Measurements from ENCODE around the gene SKIC2. TPM values are rescaled to one million over a fixed set of nuclear protein-coding genes. Genes with fewer than 3 reads are reported as not detected.
"Not testable (repeated sequence)": the region's sequence is repeated elsewhere in the genome, so short reads cannot be mapped to it uniquely, and the experiment has no call there.

The SKIC2 gene
- total RNA-seq, result 42.1 and 46.3 TPM in 2 replicates

DNA sequence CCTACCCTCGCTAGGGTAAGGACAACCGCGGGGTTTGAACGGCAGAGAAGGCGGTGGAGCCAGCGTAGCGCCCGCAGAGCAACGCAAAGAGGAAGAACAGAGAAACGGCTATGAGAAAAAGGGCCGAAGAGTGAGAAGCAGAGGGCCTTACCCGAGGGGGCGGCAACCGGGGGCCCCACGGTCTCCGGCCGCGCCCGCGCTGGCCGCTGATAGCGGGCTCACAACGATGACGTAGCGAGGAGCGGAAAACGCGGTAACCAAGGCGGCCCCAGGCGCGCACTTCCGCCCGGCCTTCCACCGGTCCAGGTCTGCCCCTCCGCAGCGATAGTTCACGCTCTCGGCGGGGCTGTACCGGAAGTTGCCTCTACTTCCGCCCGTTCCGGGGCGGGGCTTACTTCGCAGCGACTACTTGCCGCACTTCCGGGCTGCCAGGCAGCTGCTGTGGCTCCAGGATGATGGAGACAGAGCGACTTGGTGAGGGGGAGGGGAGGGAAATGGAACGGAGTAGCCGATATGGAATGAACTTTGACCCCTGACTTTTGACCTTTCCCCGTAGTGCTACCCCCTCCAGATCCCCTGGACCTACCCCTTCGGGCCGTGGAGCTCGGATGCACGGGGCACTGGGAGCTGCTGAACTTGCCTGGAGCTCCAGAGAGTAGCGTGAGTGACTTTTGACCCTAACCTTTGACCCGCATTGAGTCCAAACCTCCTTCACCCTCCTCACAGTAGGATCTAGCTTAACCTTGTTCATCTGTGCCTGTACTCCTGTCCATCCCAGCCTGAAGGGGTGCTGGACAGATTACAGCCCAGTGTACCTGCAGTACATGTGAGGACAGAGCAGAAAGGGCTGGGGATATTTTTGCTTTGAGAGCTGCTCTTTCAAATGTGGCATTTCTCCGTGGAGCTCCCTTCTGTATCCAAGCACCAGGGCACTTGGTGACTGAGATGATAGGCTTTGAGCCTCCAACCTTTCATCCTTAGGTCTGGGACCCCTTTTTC lies at the start of gene SKIC2, which contains the start of gene NELFE:
Gene SKIC2, plus strand, starts transcription at position 435 of the 999 bp plus-strand sequence. Its CDS starts 18 bp downstream, at position 453.
Gene NELFE, minus strand, starts transcription at position 231 of the 999 bp plus-strand sequence. CDS start 525 bp downstream, outside the sequence.
- peak; percentile 65 for DNase-seq (ENCODE audit: extremely low read depth, low read depth, low spot score)

DNA sequence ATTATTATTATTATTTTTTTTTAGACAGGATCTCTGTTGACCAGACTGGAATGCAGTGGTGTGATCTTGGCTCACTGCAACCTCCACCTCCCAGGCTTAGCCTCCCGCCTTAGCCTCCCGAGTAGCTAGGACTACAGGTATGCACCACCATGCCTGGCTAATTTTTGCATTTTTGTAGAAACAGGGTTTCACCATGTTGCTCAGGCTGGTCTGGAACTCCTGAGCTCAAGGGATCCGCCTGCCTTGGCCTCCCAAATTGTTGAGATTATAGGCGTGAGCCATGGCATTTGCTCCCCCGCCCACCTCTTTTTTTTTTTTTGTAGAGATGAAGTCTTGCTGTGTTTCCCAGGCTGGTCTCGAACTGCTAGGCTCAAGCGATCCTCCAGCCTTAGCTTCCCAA lies 49.7 kb upstream of the SKIC2 start:
- DNase-seq (ENCODE audit: extremely low read depth, low read depth, low spot score), result not testable (repeated sequence)

DNA sequence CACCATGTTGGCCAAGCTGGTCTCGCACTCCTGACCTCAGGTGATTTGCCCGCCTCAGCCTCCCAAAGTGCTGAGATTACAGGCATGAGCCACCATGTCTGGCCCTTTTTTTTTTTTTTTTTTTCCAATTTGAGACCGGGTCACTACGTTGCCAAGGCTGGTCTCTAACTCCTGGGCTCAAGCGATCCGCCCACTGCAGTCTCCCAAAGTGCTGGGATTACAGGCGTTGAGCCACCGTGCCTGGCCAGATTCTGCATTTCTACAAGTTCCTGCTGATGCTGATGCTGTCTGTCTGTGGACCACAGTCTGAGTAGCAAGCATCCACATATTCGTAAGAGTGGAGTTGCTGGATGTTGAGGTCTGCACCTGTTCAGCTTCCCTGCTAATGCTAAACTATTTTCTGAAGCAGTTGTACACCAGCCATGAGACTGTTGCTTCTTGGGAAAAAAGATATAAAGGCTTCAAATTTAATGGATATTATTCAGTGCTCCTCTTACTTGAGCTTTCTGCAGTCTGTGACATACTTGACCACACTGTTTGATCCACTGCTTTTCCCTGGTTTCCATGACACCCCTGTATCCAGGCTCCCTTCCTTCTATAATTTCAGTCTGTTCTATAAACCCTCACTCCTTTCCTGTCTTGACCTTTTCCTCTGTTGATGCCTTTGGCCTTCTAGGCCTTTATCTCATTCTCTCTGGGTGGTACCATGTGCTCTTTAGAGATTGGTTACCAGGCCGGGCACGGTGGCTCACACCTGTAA lies 47.0 kb upstream of the SKIC2 start:
- no peak for DNase-seq (ENCODE audit: extremely low read depth, low read depth, low spot score)

DNA sequence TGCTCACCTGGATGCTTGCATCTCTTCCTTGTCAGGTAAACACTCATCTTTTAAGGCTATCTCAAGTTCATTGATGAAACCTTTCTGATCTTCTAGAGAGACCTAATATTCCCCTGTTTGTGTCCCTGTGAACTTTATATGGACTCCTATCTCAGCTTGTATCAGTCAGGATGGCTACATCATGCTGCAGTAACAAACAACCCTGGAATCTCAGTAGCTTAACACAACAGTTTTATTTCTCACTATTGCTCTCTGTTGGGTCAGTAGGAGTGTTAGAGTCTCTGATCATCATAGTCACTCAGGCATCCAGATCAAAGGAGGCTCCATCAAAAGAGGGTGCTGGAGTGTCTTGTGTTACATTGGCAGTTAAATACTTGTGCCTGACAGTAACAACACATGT lies 43.6 kb upstream of the SKIC2 start:
- DNase-seq (ENCODE audit: extremely low read depth, low read depth, low spot score), result no peak

DNA sequence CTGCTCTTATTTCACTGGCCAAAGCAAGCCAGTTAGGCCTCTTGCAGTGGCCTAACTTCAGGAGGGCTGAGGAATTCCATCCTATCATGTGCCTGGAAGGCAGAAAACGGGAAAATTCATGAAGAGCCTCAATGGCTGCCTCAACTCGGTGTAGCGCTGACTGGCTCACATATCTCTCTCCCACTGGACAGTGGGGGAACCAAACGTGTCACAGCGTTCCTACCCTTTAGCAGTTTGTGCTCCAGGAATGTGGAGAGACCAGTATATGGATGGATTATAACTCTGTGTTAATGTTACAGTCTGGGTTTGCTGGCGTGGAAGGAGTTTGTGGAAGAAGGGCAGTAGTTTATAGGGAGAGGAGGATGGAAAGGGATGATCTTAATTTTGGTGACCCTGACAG lies 43.2 kb upstream of the SKIC2 start:
- DNase-seq (ENCODE audit: extremely low read depth, low read depth, low spot score), result no peak

DNA sequence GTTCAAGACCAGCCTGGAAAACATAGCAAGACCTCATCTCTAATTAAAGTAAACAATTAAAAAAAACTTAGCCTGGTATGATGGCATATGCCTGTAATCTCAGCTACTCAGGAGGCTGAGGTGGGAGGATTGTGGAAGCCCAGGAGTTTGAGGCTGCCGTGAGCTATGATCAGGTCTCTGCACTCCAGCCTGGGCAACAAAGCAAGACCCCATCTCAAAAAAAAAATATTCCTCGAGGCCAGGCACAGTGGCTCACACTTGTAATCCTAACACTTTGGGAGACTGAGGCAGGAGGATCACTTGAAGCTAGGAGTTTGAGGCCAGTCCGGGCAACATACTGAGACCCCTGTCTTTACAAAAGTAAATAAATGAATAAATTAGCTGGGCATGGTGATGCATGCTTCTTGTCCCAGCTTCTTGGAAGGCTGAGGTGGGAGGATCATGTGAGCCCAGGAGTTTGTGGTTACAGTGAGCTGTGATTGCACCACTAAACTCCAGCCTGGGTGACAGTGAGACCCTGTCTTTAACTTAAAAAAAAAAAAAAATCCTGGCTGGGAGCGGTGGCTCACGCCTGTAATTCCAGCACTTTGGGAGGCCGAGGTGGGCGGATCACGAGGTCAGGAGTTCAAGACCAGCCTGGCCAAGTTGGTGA lies 40.8 kb upstream of the SKIC2 start:
- DNase-seq (ENCODE audit: extremely low read depth, low read depth, low spot score), result no peak

DNA sequence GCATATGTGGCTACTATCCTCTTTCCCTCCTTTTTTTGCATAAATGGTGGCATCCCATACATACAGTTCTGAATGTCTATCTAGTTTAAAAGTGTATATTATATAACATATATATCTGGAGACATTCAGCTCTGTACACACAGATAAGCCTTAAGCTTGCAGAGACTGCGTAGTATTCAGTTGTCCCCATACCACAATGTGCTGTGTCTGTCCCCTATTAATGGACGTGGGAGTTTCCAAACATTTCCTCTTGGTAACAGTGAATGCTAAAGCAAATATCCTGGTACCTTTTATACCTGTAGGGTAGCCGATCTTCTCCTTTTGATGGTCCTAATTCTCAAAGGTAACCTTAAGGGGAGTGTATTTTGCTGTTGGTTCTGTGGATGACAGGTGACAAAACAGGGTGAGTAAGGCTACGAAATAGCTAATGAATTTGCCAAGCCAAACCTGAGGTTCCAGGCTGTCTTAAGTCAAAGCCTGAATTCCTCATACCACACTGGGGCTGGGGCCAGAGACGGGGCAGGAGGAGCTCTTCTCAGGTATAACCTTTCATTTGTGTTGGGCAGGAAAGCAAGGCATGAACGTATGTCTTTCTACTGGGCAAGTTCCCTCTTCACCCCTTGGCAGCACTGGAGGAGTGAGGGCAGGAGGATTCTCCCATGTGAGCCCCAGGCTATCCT lies 39.2 kb upstream of the SKIC2 start:
- no peak for DNase-seq (ENCODE audit: extremely low read depth, low read depth, low spot score)

DNA sequence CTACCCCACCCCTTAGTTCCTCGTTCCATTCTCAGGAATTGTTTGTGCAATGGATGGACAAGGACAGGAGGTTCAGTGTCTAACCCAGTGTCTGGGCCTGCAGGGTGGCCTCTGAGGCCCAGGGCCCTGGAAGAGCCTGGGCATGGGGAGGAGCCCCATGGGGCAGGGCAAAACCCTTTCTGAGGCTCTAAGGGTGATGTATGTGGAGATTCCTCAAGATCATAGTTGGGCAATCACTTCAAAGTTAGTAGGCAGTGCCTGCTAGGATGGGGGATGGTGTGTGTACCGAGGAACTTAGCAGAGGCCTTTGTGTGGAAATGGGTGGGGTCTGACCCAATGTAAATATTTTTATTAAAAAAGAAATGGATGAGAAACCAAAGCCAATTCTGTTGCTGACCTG lies 38.2 kb upstream of the SKIC2 start:
- no peak for DNase-seq (ENCODE audit: extremely low read depth, low read depth, low spot score)

DNA sequence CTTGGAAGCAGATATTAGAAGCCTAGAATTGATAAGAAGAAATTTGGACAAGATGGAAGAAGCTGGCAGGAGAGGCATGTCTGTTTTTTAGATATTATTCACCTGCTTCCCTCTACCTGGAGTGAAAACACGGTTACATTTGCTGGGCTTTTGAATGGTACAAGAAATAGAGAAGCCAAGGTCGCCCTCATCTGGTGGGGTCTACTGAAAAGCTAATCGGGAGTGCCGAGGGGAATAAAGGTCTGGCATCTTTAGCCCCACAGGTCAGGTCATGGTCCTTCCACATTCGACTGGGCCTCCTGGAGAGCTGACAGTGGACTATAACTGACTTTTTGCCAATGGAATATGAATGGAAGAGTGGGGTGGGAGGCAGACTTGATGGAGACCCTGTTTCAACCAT lies 36.0 kb upstream of the SKIC2 start:
- DNase-seq (ENCODE audit: extremely low read depth, low read depth, low spot score), result no peak

DNA sequence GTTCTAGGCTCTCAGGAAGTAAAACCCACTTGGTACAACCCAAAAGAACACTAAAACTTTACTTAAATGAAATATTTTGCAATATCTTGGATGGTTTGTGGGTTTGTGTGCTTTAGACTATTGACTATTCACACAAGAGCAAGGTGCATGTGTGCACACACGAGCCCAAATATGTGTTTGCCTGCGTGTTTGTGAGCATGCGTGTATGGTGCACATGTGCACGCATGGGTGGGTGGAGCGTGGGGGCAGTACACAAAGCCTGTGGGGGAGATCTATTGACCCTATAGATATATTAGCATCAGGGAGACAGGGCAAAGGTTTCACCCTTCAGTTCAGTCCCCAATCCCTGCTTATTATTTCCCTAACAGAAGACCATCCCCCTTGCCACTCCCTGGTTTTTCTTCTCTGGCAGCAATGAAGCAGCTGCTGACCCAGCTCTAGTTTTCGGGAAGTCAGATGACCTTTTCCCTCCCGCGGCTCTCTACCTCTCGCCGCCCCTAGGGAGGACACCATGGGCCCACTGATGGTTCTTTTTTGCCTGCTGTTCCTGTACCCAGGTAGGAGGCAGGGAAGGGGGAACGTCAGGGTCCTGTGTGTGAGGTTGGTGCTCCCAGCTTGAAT lies 31.6 kb upstream of the SKIC2 start, which contains the start of gene C2:
Gene C2, plus strand, starts transcription at position 476 of the 621 bp plus-strand sequence. Its CDS starts 36 bp downstream, at position 512.
- DNase-seq (ENCODE audit: extremely low read depth, low read depth, low spot score), result no peak

DNA sequence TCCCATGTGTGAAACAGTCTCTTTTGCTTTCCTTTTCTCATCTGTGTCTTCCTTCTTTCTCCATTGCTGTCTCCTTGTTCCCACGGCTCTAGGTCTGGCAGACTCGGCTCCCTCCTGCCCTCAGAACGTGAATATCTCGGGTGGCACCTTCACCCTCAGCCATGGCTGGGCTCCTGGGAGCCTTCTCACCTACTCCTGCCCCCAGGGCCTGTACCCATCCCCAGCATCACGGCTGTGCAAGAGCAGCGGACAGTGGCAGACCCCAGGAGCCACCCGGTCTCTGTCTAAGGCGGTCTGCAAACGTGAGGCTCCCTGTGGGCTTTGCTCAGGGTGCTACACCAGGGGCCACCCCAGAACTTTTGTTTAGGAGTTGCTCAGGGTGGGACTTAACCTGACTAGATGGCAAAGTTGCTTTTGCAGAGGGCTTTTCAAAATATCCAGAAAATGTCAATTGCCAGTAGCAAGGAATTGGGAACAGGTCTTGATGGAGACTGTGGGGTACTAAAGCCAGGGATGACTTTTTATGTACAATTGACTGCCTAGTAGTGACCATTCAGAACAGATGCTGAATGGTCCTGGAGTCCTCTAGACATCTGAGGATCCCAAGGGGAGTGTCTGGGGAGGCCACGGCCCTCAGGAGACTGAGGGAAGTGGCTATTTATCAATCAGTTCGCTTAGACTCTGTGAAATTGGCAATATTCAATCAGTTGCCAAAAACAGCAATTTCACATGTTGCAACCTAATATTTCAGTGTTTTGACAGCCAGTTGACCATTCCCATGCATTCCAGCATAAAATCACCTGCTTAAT lies 30.9 kb upstream of the SKIC2 start:
- no peak for DNase-seq (ENCODE audit: extremely low read depth, low read depth, low spot score)

DNA sequence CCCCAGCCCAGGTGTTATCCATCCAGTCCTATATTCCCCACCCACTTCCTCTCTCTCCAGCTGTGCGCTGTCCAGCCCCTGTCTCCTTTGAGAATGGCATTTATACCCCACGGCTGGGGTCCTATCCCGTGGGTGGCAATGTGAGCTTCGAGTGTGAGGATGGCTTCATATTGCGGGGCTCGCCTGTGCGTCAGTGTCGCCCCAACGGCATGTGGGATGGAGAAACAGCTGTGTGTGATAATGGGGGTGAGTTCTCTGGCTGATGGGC lies 30.4 kb upstream of the SKIC2 start:
- DNase-seq (ENCODE audit: extremely low read depth, low read depth, low spot score), result no peak

DNA sequence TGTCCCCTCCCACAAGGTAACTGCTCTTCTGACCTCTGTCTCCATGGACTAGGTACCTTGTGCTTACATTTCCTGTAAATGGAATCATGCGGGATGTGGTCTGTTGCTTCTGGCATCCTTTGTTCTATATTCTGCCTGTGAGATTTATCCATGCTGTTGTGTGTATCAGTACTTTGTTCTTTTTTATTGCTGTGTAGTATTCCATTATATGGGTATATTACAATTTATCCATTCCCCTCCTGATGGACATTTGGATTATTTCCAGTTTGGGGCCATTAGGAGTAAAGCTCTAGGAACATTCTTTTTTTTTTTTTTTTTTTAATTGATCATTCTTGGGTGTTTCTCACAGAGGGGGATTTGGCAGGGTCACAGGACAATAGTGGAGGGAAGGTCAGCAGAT lies 28.0 kb upstream of the SKIC2 start:
- no peak for DNase-seq (ENCODE audit: extremely low read depth, low read depth, low spot score)

DNA sequence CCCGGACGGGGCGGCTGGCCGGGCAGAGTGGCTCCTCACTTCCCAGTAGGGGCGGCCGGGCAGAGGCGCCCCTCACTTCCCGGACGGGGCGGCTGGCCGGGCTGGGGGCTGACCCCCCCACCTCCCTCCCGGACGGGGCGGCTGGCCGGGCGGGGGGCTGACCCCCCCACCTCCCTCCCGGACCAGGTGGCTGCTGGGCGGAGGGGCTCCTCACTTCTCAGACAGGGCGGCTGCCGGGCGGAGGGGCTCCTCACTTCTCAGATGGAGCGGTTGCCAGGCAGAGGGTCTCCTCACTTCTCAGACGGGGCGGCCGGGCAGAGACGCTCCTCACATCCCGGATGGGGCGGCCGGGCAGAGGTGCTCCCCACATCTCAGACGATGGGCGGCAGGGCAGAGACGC lies 26.8 kb upstream of the SKIC2 start:
- DNase-seq (ENCODE audit: extremely low read depth, low read depth, low spot score), result not testable (repeated sequence)

DNA sequence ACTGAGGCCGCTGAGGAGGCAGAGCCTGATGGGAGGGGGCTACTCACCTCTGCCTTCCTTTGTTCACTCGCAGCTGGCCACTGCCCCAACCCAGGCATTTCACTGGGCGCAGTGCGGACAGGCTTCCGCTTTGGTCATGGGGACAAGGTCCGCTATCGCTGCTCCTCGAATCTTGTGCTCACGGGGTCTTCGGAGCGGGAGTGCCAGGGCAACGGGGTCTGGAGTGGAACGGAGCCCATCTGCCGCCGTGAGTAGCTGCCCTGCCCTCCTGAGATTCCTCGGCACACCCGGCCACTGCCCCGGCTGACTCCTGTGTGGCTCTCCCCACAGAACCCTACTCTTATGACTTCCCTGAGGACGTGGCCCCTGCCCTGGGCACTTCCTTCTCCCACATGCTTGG lies 25.4 kb upstream of the SKIC2 start:
- no peak for DNase-seq (ENCODE audit: extremely low read depth, low read depth, low spot score)

DNA sequence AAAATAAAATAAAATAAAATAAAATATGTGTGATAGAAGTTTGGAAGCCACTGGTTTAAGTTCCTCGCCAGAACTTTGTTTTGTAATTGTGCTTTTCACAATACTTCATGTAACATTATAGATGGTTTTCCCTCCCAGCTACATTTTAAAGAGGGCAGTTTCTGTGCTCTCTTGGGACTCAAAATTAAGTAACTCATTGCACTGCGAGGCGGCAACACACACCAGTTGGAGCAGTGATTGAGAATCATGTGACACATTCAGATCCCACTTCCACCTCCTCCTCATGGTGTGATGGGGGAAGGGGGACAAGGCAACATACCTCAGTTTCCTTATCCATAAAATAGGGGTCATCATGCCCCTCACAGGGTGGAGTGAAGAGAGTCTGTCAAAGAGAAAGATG lies 24.0 kb upstream of the SKIC2 start:
- DNase-seq (ENCODE audit: extremely low read depth, low read depth, low spot score), result no peak

DNA sequence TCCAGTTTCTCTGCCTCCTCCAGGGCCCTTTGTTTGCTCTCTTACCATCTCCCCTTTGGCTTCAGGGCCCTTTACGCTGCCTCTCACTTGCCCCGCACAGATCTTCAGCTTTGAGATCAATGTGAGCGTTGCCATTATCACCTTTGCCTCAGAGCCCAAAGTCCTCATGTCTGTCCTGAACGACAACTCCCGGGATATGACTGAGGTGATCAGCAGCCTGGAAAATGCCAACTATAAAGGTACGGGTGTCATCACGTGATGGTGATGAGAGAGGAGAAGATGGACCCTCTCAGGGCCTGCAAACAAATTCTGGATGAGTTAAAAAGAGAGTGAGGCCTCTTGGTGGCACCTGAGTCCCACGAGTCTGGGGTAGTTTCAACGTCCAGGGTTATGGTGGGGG lies 23.2 kb upstream of the SKIC2 start:
- no peak for DNase-seq (ENCODE audit: extremely low read depth, low read depth, low spot score)

DNA sequence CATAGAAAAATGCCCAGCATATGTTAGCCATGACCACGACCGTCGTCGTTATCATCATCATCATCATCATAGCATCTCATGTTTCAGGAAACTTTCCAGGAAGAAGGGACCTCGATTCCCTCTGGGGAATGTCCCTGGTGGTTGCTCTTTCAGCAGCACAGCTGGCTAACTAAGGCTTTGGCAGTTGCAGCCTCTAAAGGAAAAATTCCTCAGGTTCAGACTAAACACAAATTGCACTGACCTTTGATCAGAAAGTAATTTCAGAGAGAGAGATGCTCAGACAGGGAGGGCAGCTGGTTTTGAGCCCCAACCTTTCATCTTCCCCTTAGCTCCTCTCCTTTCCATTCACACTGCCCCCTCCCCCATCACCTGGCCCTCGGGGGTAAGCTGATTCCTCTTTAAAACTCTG lies 18.7 kb upstream of the SKIC2 start:
- DNase-seq (ENCODE audit: extremely low read depth, low read depth, low spot score), result no peak

DNA sequence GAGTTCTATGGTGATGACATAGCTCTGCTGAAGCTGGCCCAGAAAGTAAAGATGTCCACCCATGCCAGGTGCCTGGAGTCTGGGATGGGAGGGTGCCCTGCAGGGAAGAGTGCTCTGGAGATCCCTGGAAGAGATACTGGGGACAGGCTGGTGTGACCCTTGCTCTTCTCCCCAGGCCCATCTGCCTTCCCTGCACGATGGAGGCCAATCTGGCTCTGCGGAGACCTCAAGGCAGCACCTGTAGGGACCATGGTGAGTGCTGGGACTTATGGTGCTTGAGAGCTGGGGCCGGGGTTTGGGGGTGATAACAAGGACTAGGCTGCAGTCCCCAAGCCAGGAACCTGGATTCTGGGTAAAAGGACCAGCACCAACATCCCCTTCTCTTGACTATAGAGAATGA lies 15.2 kb upstream of the SKIC2 start:
- no peak for DNase-seq (ENCODE audit: extremely low read depth, low read depth, low spot score)

All from glomerular endothelial cell (primary cell).